ENCODE results near the gene PIKFYVE. TPM values are rescaled to one million over a fixed set of nuclear protein-coding genes. Genes with fewer than 3 reads are reported as not detected.

Gene PIKFYVE
- total and polyA plus RNA-seq, 2 experiments from 2014 or later, result 4.8 to 19.7 TPM

- DNase-seq, result no peak
- H3K36me3 ChIP-seq (ENCODE audit: low read depth), result peaks cover 13% of the 10 kb centered on the region
Observed at GRCh38 chr2:208245746-208246145, 20.3 kb upstream of the PIKFYVE start.

DNA sequence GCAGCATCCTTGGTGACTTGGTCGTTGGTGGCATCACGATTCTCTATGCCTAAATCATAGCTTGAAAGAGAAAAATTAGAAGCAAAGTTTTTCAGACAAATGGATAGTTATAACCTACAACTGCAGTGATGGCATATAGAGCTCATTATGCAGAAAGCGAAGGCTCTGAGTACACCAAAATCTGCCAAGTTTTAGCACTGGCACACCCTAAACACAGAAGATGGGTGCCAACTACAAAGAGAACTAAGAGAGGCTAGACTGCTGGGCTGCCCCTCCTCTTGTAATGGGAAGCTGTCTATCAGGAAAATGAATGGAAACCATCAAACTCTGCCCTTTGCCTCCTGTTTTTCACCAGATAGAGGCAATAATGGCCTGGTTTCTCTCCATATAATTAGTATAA lies 17.5 kb upstream of the PIKFYVE start:
- peaks cover 13% of the 10 kb centered on the region for H3K36me3 ChIP-seq (ENCODE audit: low read depth)
- in situ Hi-C loops (cut with MboI), result no loop called here

More at GRCh38 chr2:208245746-208246145, 20.3 kb upstream of the PIKFYVE start:
- Histone ChIP-seq H3K27ac (no peak overlapping the region), H3K4me3 (no peak overlapping the region), H3K27me3 (replicated peaks; ENCODE audit: insufficient read depth) (no peaks in the 10 kb centered on the region), H3K4me1 (ENCODE audit: insufficient read depth) (peaks cover 9% of the 10 kb centered on the region; the same call in 1 of the 2 replicates), H3K79me2 (ENCODE audit: insufficient read depth) (no peaks in the 10 kb centered on the region), H3K4me2 (ENCODE audit: unreplicated experiment) (no peak overlapping the region), H4K20me1 (ENCODE audit: insufficient read depth) (no peaks in the 10 kb centered on the region), H3K9me3 (ENCODE audit: low read depth) (no peaks in the 10 kb centered on the region), H3K9me2 (ENCODE audit: insufficient read depth) (no peaks in the 10 kb centered on the region), H3K9ac (no peak overlapping the region), H3F3A (ENCODE audit: insufficient read depth) (no peaks in the 10 kb centered on the region), H2AFZ (no peak overlapping the region)
- TF ChIP-seq EZH2 (IDR thresholded peaks at IDR 0.05; ENCODE audit: insufficient read depth, poor library complexity, severe bottlenecking) (no peak), EZH2phosphoT487 (IDR thresholded peaks at IDR 0.05; ENCODE audit: insufficient read depth, low read depth) (no peak)
- 95 to 96% methylated on average over 3 of the region's 3 CpGs for WGBS, 2 experiments (ENCODE audit: low coverage in 1 of 2, low lambda C conversion rate in 2 of 2, missing lambda C conversion rate in 2 of 2)
- in situ Hi-C loops (cut with MboI), result no loop called here

DNA sequence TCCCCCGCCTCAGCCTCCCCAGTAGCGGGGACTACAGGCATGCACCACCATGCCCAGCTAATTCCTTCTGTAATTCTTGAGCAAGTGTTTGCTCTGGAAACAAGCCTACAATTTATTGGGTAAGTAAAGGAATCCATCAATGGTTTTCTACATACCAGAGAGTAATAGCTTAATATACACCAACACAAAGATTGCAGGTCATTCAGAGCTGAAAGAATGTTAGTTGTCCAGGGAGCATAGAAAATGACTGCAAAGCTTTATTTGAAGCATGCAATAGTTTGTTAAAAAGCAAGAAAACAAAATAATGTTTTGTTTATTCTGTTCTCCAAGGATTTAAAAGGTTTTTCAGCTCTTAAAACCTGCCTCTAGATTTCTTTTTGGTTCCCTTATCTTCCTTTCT lies 16.8 kb upstream of the PIKFYVE start:
- H3K9me2 ChIP-seq (ENCODE audit: insufficient read depth), result no peaks in the 10 kb centered on the region
- in situ Hi-C loops (cut with MboI), result no loop called here
- no peak overlapping the region for H3K9ac ChIP-seq
- H3K79me2 ChIP-seq (ENCODE audit: insufficient read depth), result no peaks in the 10 kb centered on the region
- no peak for DNase-seq
- no peak overlapping the region for H3K27ac ChIP-seq
- H3K4me1 ChIP-seq (ENCODE audit: insufficient read depth), result peaks cover 17% of the 10 kb centered on the region
- H3K4me3 ChIP-seq, result no peak overlapping the region
- TF ChIP-seq EZH2phosphoT487 (IDR thresholded peaks at IDR 0.05; ENCODE audit: insufficient read depth, low read depth), result no peak
- no peak for TF ChIP-seq EZH2 (IDR thresholded peaks at IDR 0.05; ENCODE audit: insufficient read depth, poor library complexity, severe bottlenecking)
- 97 to 100% methylated on average over 2 of the region's 2 CpGs for WGBS, 2 experiments (ENCODE audit: low coverage in 1 of 2, low lambda C conversion rate in 2 of 2, missing lambda C conversion rate in 2 of 2)
- H3K9me3 ChIP-seq (ENCODE audit: low read depth), result no peaks in the 10 kb centered on the region
- H3F3A ChIP-seq (ENCODE audit: insufficient read depth), result peaks cover 6% of the 10 kb centered on the region; the same call in 1 of the 2 replicates
- H3K36me3 ChIP-seq (ENCODE audit: low read depth), result peaks cover 13% of the 10 kb centered on the region
- H4K20me1 ChIP-seq (ENCODE audit: insufficient read depth), result no peaks in the 10 kb centered on the region
- H3K4me2 ChIP-seq (ENCODE audit: unreplicated experiment), result no peak overlapping the region
- H3K27me3 ChIP-seq (replicated peaks; ENCODE audit: insufficient read depth), result no peaks in the 10 kb centered on the region
- H2AFZ ChIP-seq, result no peak overlapping the region

More for the DNA sequence above, 17.5 kb upstream of the PIKFYVE start:
- H3K9me3 ChIP-seq (ENCODE audit: low read depth), result no peaks in the 10 kb centered on the region
- H3K4me3 ChIP-seq, result no peak overlapping the region
- H3K27ac ChIP-seq, result no peak overlapping the region
- DNase-seq, result no peak
- WGBS, 2 experiments (ENCODE audit: low coverage in 1 of 2, low lambda C conversion rate in 2 of 2, missing lambda C conversion rate in 2 of 2), result 88 to 89% methylated on average over 3 of the region's 3 CpGs
- H3K9ac ChIP-seq, result no peak overlapping the region
- H3K4me1 ChIP-seq (ENCODE audit: insufficient read depth), result peaks cover 14% of the 10 kb centered on the region
- no peak for TF ChIP-seq EZH2phosphoT487 (IDR thresholded peaks at IDR 0.05; ENCODE audit: insufficient read depth, low read depth)
- TF ChIP-seq EZH2 (IDR thresholded peaks at IDR 0.05; ENCODE audit: insufficient read depth, poor library complexity, severe bottlenecking), result no peak
- no peak overlapping the region for H2AFZ ChIP-seq
- no peaks in the 10 kb centered on the region for H3K79me2 ChIP-seq (ENCODE audit: insufficient read depth)
- H3K27me3 ChIP-seq (replicated peaks; ENCODE audit: insufficient read depth), result no peaks in the 10 kb centered on the region
- H4K20me1 ChIP-seq (ENCODE audit: insufficient read depth), result no peaks in the 10 kb centered on the region
- no peak overlapping the region for H3K4me2 ChIP-seq (ENCODE audit: unreplicated experiment)
- no peaks in the 10 kb centered on the region for H3K9me2 ChIP-seq (ENCODE audit: insufficient read depth)
- peaks cover 6% of the 10 kb centered on the region; the same call in 1 of the 2 replicates for H3F3A ChIP-seq (ENCODE audit: insufficient read depth)

DNA sequence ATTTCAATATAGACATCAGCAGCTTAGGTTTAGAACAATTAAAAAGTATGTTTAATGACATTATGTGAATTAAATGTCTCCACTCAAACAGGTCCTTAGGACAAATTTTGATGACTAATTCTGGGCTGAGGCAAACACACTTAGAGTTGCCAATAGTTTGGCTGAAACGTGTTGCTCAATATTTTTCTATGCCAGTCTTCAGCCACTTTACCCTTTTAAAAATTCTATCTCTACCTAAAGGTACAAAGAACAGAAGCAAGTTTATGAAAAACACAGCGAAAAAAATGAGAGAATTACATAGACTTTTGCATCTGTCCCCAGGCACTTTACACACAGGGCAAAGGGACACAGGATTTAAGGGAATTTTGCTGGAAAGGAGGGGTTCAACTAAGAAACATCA lies 15.7 kb upstream of the PIKFYVE start:
- Histone ChIP-seq H3K4me2 (ENCODE audit: unreplicated experiment) (no peak overlapping the region), H3K27me3 (replicated peaks; ENCODE audit: insufficient read depth) (no peaks in the 10 kb centered on the region), H3K9me3 (ENCODE audit: low read depth) (no peaks in the 10 kb centered on the region), H3K27ac (no peak overlapping the region), H3K9me2 (ENCODE audit: insufficient read depth) (no peaks in the 10 kb centered on the region), H3K79me2 (ENCODE audit: insufficient read depth) (no peaks in the 10 kb centered on the region), H3K4me3 (no peak overlapping the region), H2AFZ (no peak overlapping the region), H3K9ac (no peak overlapping the region), H4K20me1 (ENCODE audit: insufficient read depth) (no peaks in the 10 kb centered on the region), H3K4me1 (ENCODE audit: insufficient read depth) (peaks cover 17% of the 10 kb centered on the region), H3K36me3 (ENCODE audit: low read depth) (peaks cover 13% of the 10 kb centered on the region), H3F3A (ENCODE audit: insufficient read depth) (peaks cover 11% of the 10 kb centered on the region)
- WGBS, 2 experiments (ENCODE audit: low coverage in 1 of 2, low lambda C conversion rate in 2 of 2, missing lambda C conversion rate in 2 of 2), result 50 to 53% methylated on average over 2 of the region's 2 CpGs
- no peak for TF ChIP-seq EZH2phosphoT487 (IDR thresholded peaks at IDR 0.05; ENCODE audit: insufficient read depth, low read depth)
- TF ChIP-seq EZH2 (IDR thresholded peaks at IDR 0.05; ENCODE audit: insufficient read depth, poor library complexity, severe bottlenecking), result no peak
- in situ Hi-C loops (cut with MboI), result no loop called here
- peak; percentile 78 for DNase-seq

DNA sequence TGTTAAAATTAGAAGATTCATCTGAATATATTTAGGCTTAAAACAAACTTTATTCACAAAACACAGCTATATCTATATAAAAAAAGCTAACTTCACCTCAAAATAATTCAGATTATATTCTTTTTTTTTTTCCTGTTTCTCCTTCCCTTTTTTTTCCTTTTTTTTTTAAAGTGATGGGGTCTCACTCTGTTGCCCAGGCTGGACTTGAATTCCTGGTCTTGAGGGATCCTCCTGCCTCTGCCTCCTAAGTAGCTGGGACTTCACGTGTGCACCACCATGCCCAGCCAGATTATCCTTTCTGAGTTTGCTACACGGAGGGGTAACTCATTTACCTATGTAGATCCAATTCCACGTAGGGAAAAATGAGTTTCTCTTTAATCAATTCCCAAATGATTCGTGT lies 15.0 kb upstream of the PIKFYVE start:
- H3K4me3 ChIP-seq, result no peak overlapping the region
- peaks cover 16% of the 10 kb centered on the region for H3F3A ChIP-seq (ENCODE audit: insufficient read depth)
- no peaks in the 10 kb centered on the region for H3K79me2 ChIP-seq (ENCODE audit: insufficient read depth)
- H3K9me3 ChIP-seq (ENCODE audit: low read depth), result no peaks in the 10 kb centered on the region
- H3K27ac ChIP-seq, result no peak overlapping the region
- no peak overlapping the region for H3K9ac ChIP-seq
- no peaks in the 10 kb centered on the region for H3K9me2 ChIP-seq (ENCODE audit: insufficient read depth)
- peaks cover 13% of the 10 kb centered on the region for H3K36me3 ChIP-seq (ENCODE audit: low read depth)
- WGBS, 2 experiments (ENCODE audit: low coverage in 1 of 2, low lambda C conversion rate in 2 of 2, missing lambda C conversion rate in 2 of 2), result 95 to 99% methylated on average over 4 of the region's 4 CpGs
- no peaks in the 10 kb centered on the region for H4K20me1 ChIP-seq (ENCODE audit: insufficient read depth)
- H3K4me2 ChIP-seq (ENCODE audit: unreplicated experiment), result no peak overlapping the region
- no peak overlapping the region for H2AFZ ChIP-seq
- H3K27me3 ChIP-seq (replicated peaks; ENCODE audit: insufficient read depth), result no peaks in the 10 kb centered on the region
- H3K4me1 ChIP-seq (ENCODE audit: insufficient read depth), result peaks cover 17% of the 10 kb centered on the region
- no peak for TF ChIP-seq EZH2 (IDR thresholded peaks at IDR 0.05; ENCODE audit: insufficient read depth, poor library complexity, severe bottlenecking)
- no peak for TF ChIP-seq EZH2phosphoT487 (IDR thresholded peaks at IDR 0.05; ENCODE audit: insufficient read depth, low read depth)
- in situ Hi-C loops (cut with MboI), result no loop called here
- no peak for DNase-seq

Measured in GM23248 (cell line).